Suprapubic skin (tissue), 4 donors: ENCODE measurements around the gene LRRC43. TPM values are rescaled to one million over a fixed set of nuclear protein-coding genes. Genes with fewer than 3 reads are reported as not detected.

ENCODE experiments used
- DNase-seq, 2 donors: peaks; one replicate each; pipeline ENCODE4 v3.0.0-alpha.2; 2019; ENCODE audit warnings: low spot score in 2 of 2
- H3K27ac ChIP-seq: fragments of 200-600 bp; sonication (generic); one replicate; pipeline ENCODE4 v1.5.1; 2019
- H3K27me3 ChIP-seq: fragments of 200-600 bp; sonication (generic); one replicate; pipeline ENCODE4 v1.5.1; 2019
- H3K36me3 ChIP-seq: fragments of 200-600 bp; sonication (generic); one replicate; pipeline ENCODE4 v1.5.1; 2019
- H3K4me1 ChIP-seq: fragments of 200-600 bp; sonication (generic); one replicate; pipeline ENCODE4 v1.5.1; 2019
- H3K4me3 ChIP-seq: fragments of 200-600 bp; sonication (generic); one replicate; pipeline ENCODE4 v1.5.1; 2019; ENCODE audit warnings: mild to moderate bottlenecking
- H3K9me3 ChIP-seq: fragments of 200-600 bp; sonication (generic); one replicate; pipeline ENCODE4 v1.5.1; 2019
- CTCF ChIP-seq, 2 donors: fragments of 200-600 bp in 1 of 2; fragments of 450-650 bp in 1 of 2; sonication (generic) in 1 of 2; IDR thresholded peaks; one replicate each; pipeline ENCODE4 v1.5.1; 2016 to 2019; ENCODE audit warnings: antibody characterized with exemption in 2 of 2, mild to moderate bottlenecking in 1 of 2, moderate library complexity in 1 of 2
- EP300 ChIP-seq: sonication (generic); formaldehyde crosslinking; IDR thresholded peaks from one replicate; pipeline ENCODE4 v1.6.1; 2017; ENCODE audit warnings: antibody characterized with exemption
- POLR2A ChIP-seq, 2 donors: fragments of 450-650 bp; IDR thresholded peaks; one replicate each; pipeline ENCODE4 v1.6.1; 2017; ENCODE audit warnings: antibody characterized with exemption in 2 of 2, mild to moderate bottlenecking in 2 of 2, moderate library complexity in 2 of 2
- POLR2AphosphoS5 ChIP-seq, 3 donors: sonication (generic); formaldehyde crosslinking; IDR thresholded peaks; one replicate each; pipeline ENCODE4 v1.6.1; 2017; ENCODE audit warnings: antibody characterized with exemption in 3 of 3
- WGBS: methylation state at CpG from one replicate; pipeline ENCODE4 v1.1.5; 2018; 5-methylcytosine and 5-hydroxymethylcytosine counted together
- total RNA-seq, 4 donors: library from RNA; depleted of rRNA; stranded (reverse); fragments of >200 nt; gene quantifications; one replicate each; pipeline ENCODE4 v1.1.0, GENCODE V29; 2016

LRRC43 gene
- total RNA-seq, 4 donors from 2014 or later, result 1.1 TPM; not detected in 3

- H3K27me3 ChIP-seq, result no peaks in the 10 kb centered on the region
- no peaks in the 10 kb centered on the region for H3K4me1 ChIP-seq
- peaks cover 14% of the 10 kb centered on the region for H3K36me3 ChIP-seq
- TF ChIP-seq EP300, result no peak
- TF ChIP-seq POLR2A (IDR thresholded peaks at IDR 0.05), result no peak
- no peak for TF ChIP-seq POLR2AphosphoS5 (IDR thresholded peaks at IDR 0.05)
- H3K4me3 ChIP-seq, result no peak overlapping the region
- DNase-seq, result no peak
- H3K27ac ChIP-seq, result no peak overlapping the region
- 85% methylated on average over 17 of the region's 21 CpGs for WGBS
- no peaks in the 10 kb centered on the region for H3K9me3 ChIP-seq
These were observed 35.2 kb upstream of the LRRC43 start for GRCh38 chr12:122147514-122148290.

- WGBS, result 65% methylated on average over 6 of the region's 6 CpGs
- no peaks in the 10 kb centered on the region for H3K9me3 ChIP-seq
These were observed 34.3 kb upstream of the LRRC43 start for GRCh38 chr12:122148657-122149056.

GRCh38 chr12:122150127-122150681 is 32.7 kb upstream of the LRRC43 start:
- Histone ChIP-seq H3K4me1 (no peaks in the 10 kb centered on the region), H3K9me3 (no peaks in the 10 kb centered on the region), H3K27ac (no peak overlapping the region), H3K4me3 (no peak overlapping the region), H3K36me3 (no peaks in the 10 kb centered on the region), H3K27me3 (no peaks in the 10 kb centered on the region)
- WGBS, result 78% methylated on average over 8 of the region's 8 CpGs
- no peak for DNase-seq
- TF ChIP-seq CTCF (IDR thresholded peaks at IDR 0.05), result no peak
- no peak for TF ChIP-seq POLR2AphosphoS5 (IDR thresholded peaks at IDR 0.05)
- TF ChIP-seq EP300, result no peak
- TF ChIP-seq POLR2A (IDR thresholded peaks at IDR 0.05), result no peak

More at GRCh38 chr12:122148657-122149056, 34.3 kb upstream of the LRRC43 start:
- no peak for TF ChIP-seq EP300
- no peak for TF ChIP-seq POLR2AphosphoS5 (IDR thresholded peaks at IDR 0.05)
- no peak for TF ChIP-seq POLR2A (IDR thresholded peaks at IDR 0.05)
- TF ChIP-seq CTCF (IDR thresholded peaks at IDR 0.05), result no peak
- Histone ChIP-seq H3K4me1 (no peaks in the 10 kb centered on the region), H3K27me3 (no peaks in the 10 kb centered on the region), H3K27ac (no peak overlapping the region), H3K36me3 (peaks cover 4% of the 10 kb centered on the region), H3K4me3 (no peak overlapping the region)
- DNase-seq, result no peak

GRCh38 chr12:122152754-122153153 is 30.2 kb upstream of the LRRC43 start:
- Histone ChIP-seq H3K27me3 (no peaks in the 10 kb centered on the region), H3K9me3 (no peaks in the 10 kb centered on the region), H3K4me1 (no peaks in the 10 kb centered on the region), H3K4me3 (no peak overlapping the region), H3K27ac (no peak overlapping the region), H3K36me3 (no peaks in the 10 kb centered on the region)
- no peak for DNase-seq
- TF ChIP-seq EP300, result no peak
- TF ChIP-seq POLR2AphosphoS5 (IDR thresholded peaks at IDR 0.05), result no peak
- TF ChIP-seq POLR2A (IDR thresholded peaks at IDR 0.05), result no peak
- TF ChIP-seq CTCF (IDR thresholded peaks at IDR 0.05), result no peak
- WGBS, result 81% methylated on average over 9 of the region's 9 CpGs

GRCh38 chr12:122155705-122156104 is 27.2 kb upstream of the LRRC43 start:
- no peaks in the 10 kb centered on the region for H3K27me3 ChIP-seq
- no peak overlapping the region for H3K27ac ChIP-seq
- no peaks in the 10 kb centered on the region for H3K9me3 ChIP-seq
- 85% methylated on average over 10 of the region's 10 CpGs for WGBS
- no peak overlapping the region for H3K4me3 ChIP-seq
- H3K4me1 ChIP-seq, result no peaks in the 10 kb centered on the region
- H3K36me3 ChIP-seq, result no peaks in the 10 kb centered on the region
- no peak for TF ChIP-seq POLR2AphosphoS5 (IDR thresholded peaks at IDR 0.05)
- TF ChIP-seq POLR2A (IDR thresholded peaks at IDR 0.05), result no peak
- no peak for TF ChIP-seq CTCF (IDR thresholded peaks at IDR 0.05)
- no peak for TF ChIP-seq EP300
- no peak for DNase-seq
